ENCODE measurements around the gene ROBO3. TPM values are rescaled to one million over a fixed set of nuclear protein-coding genes. Genes with fewer than 3 reads are reported as not detected.
A peak's percentile ranks its signal among the peaks of the same experiment; 100 is the strongest.

The ROBO3 gene
- total RNA-seq, 1 donor from 2014 or later, result 27.4 TPM

DNA sequence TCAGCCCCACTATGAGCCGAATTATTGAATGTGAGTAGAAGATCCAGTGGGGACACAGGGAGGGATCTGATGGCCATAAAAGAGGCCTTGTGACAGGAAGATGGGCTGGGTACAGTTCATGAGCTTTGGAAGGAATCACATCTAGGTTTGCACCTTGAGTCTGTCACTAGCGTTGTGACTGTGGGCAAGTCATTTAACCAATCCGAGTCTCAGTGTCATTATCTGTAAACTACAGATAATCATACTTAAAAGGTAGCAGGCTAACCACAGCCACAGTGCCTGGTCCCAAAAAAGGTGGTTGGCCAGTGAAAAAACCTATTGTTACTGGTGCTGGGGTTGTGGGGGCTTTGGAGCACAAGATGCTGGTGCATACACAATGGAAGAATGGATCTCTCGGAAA, 57.6 kb downstream of the ROBO3 start:
- TF ChIP-seq, protein P1, sequence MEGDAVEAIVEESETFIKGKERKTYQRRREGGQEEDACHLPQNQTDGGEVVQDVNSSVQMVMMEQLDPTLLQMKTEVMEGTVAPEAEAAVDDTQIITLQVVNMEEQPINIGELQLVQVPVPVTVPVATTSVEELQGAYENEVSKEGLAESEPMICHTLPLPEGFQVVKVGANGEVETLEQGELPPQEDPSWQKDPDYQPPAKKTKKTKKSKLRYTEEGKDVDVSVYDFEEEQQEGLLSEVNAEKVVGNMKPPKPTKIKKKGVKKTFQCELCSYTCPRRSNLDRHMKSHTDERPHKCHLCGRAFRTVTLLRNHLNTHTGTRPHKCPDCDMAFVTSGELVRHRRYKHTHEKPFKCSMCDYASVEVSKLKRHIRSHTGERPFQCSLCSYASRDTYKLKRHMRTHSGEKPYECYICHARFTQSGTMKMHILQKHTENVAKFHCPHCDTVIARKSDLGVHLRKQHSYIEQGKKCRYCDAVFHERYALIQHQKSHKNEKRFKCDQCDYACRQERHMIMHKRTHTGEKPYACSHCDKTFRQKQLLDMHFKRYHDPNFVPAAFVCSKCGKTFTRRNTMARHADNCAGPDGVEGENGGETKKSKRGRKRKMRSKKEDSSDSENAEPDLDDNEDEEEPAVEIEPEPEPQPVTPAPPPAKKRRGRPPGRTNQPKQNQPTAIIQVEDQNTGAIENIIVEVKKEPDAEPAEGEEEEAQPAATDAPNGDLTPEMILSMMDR (conservative IDR thresholded peaks at IDR 0.05), result no peak
- H3K27me3 Mint-ChIP-seq, result peaks cover 57% of the 10 kb centered on the region
- peak overlapping the region; percentile 34 for H3K4me3 Mint-ChIP-seq
- H3K9me3 Mint-ChIP-seq, result no peaks in the 10 kb centered on the region
- DNase-seq (ENCODE audit: extremely low spot score, unreplicated experiment), result no peak
- H3K36me3 Mint-ChIP-seq, result no peaks in the 10 kb centered on the region
- no peak overlapping the region for H3K27ac Mint-ChIP-seq
- no peaks in the 10 kb centered on the region for H3K4me1 Mint-ChIP-seq (ENCODE audit: unreplicated experiment)

DNA sequence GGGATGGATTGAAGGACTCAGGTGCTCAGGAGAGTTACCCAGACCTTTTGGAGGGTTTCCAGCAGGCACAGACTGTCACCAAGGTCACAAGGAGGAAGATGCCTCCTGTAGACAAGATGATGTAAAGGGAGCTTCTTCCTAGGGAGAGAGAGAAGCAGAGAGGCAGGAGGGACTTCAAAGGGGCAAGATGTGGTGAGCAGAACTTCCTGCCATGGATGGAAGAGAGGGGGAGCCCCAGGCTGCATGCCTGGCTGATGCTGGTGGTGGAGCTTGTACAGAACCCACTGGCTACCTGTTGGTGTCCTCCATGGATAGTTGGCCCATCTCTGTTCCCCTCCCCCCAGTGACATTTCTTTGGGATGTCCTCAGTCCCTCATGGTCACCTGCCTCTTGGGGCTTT, 58.1 kb downstream of the ROBO3 start:
- no peak for DNase-seq (ENCODE audit: extremely low spot score, unreplicated experiment)
- H3K4me1 Mint-ChIP-seq (ENCODE audit: unreplicated experiment), result no peaks in the 10 kb centered on the region
- H3K36me3 Mint-ChIP-seq, result no peaks in the 10 kb centered on the region
- H3K27me3 Mint-ChIP-seq, result peaks cover 57% of the 10 kb centered on the region
- H3K9me3 Mint-ChIP-seq, result no peaks in the 10 kb centered on the region
- H3K27ac Mint-ChIP-seq, result no peak overlapping the region
- H3K4me3 Mint-ChIP-seq, result no peak overlapping the region
- TF ChIP-seq, protein P1 (conservative IDR thresholded peaks at IDR 0.05), result no peak

DNA sequence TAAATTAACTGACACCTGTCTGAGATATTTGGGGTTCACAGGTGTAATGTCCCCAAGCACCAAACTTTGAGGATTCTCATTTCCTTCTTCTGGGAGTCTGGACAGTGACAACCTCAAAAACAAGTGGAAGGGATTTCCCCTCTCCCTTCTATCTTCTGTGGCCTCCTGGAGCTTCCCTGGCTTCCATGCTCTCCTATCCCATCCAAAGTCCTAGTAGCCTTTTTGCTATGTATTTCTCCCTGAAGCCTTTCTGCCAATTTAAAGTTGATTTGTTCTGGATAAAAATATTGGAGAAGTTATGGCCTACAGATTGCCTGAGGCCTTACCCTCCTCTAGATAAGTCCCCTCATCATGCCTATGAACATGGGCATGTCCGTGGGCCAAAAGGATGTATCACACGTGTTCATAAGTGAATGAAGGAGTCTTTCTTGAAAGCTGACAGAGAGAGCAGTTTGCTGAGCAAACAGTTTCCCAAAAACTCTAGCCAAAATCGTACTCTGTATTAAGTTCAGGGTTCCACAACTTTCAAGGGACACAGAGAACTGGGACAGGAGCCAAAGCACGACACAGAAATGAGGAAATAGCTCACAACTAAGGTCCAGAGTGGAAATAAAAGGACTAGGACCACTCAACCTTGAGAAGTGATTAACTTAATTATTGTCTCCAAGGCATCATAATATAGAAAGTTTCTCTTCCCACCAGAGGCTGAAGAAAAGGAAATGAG, 63.9 kb downstream of the ROBO3 start:
- Mint-ChIP-seq H3K4me3 (no peak overlapping the region), H3K36me3 (no peaks in the 10 kb centered on the region), H3K4me1 (ENCODE audit: unreplicated experiment) (no peaks in the 10 kb centered on the region), H3K9me3 (no peaks in the 10 kb centered on the region), H3K27ac (no peak overlapping the region), H3K27me3 (peaks cover 15% of the 10 kb centered on the region)
- DNase-seq (ENCODE audit: extremely low spot score, unreplicated experiment), result no peak
- TF ChIP-seq, protein P1 (conservative IDR thresholded peaks at IDR 0.05), result no peak

DNA sequence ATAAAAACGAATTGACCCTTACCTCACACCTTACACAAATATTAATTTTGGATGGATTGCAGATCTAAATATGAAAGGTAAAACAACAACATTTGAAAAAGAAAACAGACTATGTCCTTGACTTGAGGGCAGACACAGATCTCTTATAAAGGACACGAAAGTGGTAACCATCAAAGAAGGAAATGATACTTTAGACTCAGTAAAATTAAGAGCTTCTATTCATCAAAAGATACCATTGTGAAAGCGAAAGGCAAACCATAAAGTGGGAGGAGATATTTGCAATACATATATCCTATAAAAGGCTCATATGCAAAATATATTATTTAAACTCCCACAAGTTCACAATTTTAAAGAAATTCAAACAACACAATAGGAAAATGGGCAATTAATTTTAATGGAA, 65.6 kb downstream of the ROBO3 start:
- H3K36me3 Mint-ChIP-seq, result no peaks in the 10 kb centered on the region
- H3K9me3 Mint-ChIP-seq, result no peaks in the 10 kb centered on the region
- DNase-seq (ENCODE audit: extremely low spot score, unreplicated experiment), result no peak
- H3K4me1 Mint-ChIP-seq (ENCODE audit: unreplicated experiment), result no peaks in the 10 kb centered on the region
- no peak overlapping the region for H3K4me3 Mint-ChIP-seq
- TF ChIP-seq, protein P1 (conservative IDR thresholded peaks at IDR 0.05), result no peak
- peaks cover 7% of the 10 kb centered on the region for H3K27me3 Mint-ChIP-seq
- H3K27ac Mint-ChIP-seq, result no peak overlapping the region

Other genes with a start within 250 kb of the ROBO3 start
- 29.4 and 41.1 TPM in 2 replicates for gene TBRG1, start 242.6 kb upstream of the ROBO3 start, total RNA-seq (ENCODE audit: low replicate concordance)
- gene SIAE, start 191.7 kb upstream of the ROBO3 start, total RNA-seq (ENCODE audit: low replicate concordance), result 28.8 and 33.9 TPM in 2 replicates
- gene SPA17, start 191.5 kb upstream of the ROBO3 start, total RNA-seq (ENCODE audit: low replicate concordance), result 7.2 and 13.4 TPM in 2 replicates
- 3.6 and 17.3 TPM in 2 replicates for gene NRGN, start 125.5 kb upstream of the ROBO3 start, total RNA-seq (ENCODE audit: low replicate concordance)
- 8.7 and 14.8 TPM in 2 replicates for gene VSIG2, start 113.2 kb upstream of the ROBO3 start, total RNA-seq (ENCODE audit: low replicate concordance)
- 3.6 and 3.7 TPM in 2 replicates for gene ESAM, start 103.1 kb upstream of the ROBO3 start, total RNA-seq (ENCODE audit: low replicate concordance)
- 13.2 and 27.4 TPM in 2 replicates for gene MSANTD2, start 65.0 kb upstream of the ROBO3 start, total RNA-seq (ENCODE audit: low replicate concordance)
- not detected in 2 replicates for gene ROBO4, start 32.4 kb downstream of the ROBO3 start, total RNA-seq (ENCODE audit: low replicate concordance)
- gene HEPN1, start 53.8 kb downstream of the ROBO3 start, total RNA-seq (ENCODE audit: low replicate concordance), result not detected in 2 replicates
- gene HEPACAM, start 70.6 kb downstream of the ROBO3 start, total RNA-seq (ENCODE audit: low replicate concordance), result 0.43 TPM in 1 of 2 replicates, not detected in the other
- gene CCDC15, start 88.8 kb downstream of the ROBO3 start, total RNA-seq (ENCODE audit: low replicate concordance), result 1.5 and 3.2 TPM in 2 replicates
- gene SLC37A2, start 197.9 kb downstream of the ROBO3 start, total RNA-seq (ENCODE audit: low replicate concordance), result 1.3 TPM in 2 replicates
- gene TMEM218, start 246.2 kb downstream of the ROBO3 start, total RNA-seq (ENCODE audit: low replicate concordance), result 17.2 and 33.2 TPM in 2 replicates

All from type B pancreatic cell (in vitro differentiated cells).